Umbilical cord (tissue), 2 donors: ENCODE measurements around the gene FHOD1. TPM values are rescaled to one million over a fixed set of nuclear protein-coding genes. Genes with fewer than 3 reads are reported as not detected.

Experiments
- DNase-seq: peaks from one replicate; pipeline ENCODE4 v3.0.0-alpha.2; 2015; ENCODE audit warnings: low spot score
- total RNA-seq: library from RNA; depleted of rRNA; stranded (reverse); fragments of >200 nt; gene quantifications from one replicate; pipeline ENCODE4 v1.2.3, GENCODE V29; 2014; ENCODE audit warnings: low replicate concordance; ENCODE audit not compliant: insufficient read depth

Gene FHOD1
- total RNA-seq, 1 donor from 2014 or later = 2.6 TPM

DNA sequence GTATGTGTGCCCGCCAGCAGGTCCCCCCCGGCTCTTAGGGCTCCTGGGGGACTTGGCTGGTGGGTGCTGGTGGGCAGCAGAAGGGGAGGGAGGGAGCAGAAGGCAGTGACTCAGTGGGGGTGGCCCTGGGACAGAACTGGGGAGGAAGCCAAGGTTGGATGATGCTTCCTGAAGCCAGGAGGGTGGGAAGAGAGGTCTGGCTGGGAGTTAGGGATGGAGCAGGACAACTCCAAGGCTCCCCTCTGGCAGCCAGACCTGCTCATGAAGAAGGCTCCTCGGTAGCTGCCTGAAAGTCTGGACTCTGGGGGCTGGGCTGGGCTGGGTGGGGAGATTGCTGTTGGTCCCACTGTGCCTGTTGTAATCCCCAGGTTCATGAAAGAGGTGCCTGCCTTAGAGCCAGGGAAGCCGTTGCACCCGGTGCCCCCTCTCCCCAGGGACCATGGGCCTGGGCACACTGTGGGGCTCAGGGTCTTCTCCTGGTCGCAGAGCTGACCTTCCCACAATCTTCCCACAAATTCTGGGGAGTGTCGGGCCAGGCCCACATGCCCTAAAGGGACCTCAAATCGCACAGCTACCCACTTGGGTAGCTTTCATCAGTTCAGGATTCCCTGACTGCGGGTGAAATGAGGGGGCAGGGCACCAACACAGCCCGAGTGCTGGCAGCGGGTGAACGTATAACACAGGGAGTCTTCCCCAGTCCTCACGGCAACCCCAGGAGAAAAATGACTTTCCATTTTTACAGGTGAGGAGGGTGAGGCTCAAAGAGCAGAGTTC, 30.9 kb upstream of the FHOD1 start:
- DNase-seq = peak; percentile 84

DNA sequence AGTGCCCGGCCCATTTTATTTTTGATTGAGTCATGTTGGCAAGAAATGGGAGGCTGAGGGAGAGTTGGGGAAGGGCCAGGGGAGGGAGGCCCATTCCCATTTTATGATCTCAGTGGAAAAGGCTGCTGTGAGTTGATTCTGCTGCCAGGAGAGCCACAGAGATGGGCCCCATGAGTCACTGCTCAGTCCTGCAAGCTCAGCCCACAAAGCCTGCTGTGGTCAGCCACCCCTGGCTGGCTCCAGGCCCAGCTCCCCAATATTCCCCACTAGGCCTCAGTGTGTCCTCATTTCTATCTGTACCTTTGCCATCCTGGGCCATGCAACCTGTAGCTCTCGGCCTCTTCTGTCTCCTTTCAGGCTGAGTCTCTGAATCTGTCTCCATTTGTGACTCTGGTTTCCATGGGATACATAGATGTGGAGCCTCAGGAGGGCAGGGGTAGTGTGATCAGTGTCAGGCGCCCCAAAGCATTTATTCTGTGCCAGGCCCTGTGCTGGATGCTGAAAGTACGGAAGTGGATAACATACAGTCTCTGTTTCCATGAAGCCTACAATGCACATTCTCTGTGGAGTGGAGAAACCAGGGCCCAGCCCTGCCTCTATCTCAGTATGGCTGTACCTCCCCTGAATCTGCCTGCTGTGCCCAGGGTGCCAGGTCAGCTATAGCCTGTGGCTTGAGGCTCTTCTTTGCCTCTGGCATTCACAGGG, 30.2 kb upstream of the FHOD1 start:
- DNase-seq = peak; percentile 96

DNA sequence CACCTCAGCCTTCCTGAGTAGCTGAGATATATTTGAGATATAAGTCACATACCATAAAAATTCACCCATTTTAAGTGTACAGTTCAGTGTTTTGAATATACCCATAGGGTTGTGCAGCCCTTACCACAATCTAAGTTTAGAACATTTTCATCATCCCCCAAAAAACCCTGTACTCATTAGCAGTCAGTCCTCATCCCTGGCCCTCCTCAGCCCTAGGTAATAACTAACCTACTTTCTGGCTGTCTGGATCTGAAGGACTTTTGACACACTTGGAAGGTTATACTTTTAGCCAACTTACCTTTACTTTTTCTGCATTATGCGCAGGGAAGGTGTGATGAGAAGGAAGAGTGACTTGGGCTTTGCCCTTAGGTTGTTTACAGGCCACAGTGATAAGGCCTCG, 28.0 kb upstream of the FHOD1 start:
- DNase-seq = no peak

DNA sequence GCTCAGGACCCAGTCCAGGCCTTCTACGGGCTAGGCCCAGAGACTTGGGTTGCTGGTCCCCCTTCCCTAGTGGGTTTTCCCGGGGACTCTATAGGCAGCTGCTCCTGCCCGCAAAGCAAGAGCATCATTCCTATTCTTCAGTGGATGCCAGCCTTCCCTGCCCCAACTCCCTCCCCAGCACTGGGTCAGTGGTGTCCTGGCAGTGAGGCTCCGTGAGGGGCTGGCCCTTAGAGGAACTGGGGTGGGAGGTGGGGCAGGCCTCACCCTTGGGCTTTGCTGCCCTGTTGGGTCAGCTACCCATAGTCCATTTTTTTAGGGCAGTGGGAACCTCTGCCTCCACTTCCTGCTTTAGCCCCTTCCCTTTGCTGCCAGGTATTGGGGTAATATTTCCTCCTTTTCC, 24.2 kb upstream of the FHOD1 start:
- DNase-seq = no peak

DNA sequence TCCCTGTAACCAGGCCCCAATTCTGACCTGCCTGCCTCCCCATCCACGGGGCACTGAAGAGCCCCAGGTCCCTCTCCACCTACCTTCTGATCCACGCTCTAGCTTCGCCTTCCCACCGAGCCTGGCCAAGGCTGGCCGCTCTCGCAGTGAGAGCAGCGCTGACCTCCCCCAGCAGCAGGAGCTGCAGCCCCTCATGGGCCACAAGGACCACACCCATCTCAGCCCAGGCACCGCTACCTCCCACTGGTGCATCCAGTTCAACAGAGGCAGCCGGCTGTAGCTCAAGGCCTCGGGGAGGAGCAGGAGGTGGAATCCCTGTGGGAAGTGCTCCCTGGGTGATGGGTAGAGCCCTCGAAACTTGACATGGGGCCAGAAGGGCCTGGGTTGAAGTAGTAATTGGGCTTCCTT, 23.7 kb upstream of the FHOD1 start:
- DNase-seq = no peak

DNA sequence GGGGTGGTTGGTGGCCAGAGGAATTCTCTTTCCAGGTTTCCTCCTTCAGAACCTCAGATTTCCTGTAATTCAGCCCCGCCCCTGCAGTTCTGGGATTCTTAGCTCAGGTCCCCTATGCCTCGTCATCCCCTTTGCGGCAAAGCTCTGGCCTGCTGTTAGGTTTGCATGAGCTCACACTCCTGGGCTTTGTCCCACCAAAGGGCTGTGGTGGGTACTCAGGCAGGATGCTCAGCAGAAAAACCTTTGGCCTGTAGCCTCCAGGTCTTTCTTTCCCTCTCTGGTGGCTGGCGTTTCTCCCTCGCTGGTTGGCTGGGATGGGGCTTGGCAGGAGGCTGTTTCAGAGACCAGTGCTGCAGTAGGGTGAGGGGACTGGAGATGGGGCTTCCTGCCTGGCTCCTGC, 22.5 kb upstream of the FHOD1 start:
- peak; percentile 59 for DNase-seq

DNA sequence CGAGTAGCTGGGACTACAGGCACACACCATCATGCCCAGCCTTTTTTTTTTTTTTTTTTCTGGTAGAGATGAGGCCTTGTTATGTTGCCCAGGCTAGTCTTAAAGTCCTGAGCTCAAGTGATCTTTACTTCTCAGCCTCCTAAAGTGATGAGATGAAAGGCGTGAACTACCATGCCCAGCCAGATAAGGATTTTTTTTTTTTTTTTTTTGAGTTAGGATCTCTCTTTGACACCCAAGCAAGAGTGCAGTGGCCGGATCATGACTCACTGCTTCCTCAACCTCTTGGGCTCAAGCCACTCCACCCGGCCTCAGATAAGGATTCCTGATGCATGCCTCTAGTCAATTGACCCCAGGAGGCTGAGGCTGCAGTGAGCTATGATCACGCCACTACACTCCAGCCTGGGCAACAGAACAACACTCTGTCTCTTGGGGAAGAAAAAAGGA, 20.9 kb upstream of the FHOD1 start:
- DNase-seq = peak; percentile 92

DNA sequence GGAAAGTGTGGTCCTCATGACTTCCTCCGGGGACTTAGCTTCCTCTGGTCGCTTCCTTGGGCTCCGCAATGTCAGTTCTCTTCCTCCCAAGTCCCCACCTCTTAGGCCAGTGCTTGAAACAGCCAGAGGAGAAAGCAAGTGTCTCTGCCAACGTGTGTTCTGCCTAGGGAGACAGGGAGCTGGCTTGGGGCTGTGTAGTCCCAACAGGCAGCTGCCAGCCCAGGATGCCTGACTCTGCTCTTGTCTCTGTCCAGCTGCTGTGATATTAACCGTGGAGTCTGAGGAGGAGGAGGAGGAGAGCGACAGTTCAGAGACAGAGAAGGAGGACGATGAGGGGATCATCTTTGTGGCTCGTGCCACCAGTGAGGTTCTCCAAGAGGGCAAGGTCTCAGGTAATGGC, 18.6 kb upstream of the FHOD1 start:
- DNase-seq = no peak

DNA sequence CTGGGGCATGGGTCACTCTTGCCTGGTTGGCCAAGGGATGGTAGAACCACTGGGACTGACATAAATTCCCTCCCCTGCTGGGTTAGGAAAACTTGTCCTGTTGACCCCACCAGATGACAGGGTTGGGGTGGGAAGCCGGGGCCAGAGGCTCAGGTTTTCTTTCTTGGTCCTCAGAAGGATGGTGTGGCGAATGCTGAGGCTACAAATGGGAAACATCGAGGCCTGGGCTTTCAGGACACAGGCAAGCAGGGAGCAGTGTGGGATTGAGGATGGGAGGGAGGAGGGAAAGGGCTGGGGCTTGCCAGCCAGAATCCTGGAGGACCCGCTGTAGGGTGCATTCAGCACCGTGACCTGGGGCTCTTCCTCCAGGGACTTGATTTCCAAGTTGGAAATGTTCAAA, 17.6 kb upstream of the FHOD1 start:
- no peak for DNase-seq

DNA sequence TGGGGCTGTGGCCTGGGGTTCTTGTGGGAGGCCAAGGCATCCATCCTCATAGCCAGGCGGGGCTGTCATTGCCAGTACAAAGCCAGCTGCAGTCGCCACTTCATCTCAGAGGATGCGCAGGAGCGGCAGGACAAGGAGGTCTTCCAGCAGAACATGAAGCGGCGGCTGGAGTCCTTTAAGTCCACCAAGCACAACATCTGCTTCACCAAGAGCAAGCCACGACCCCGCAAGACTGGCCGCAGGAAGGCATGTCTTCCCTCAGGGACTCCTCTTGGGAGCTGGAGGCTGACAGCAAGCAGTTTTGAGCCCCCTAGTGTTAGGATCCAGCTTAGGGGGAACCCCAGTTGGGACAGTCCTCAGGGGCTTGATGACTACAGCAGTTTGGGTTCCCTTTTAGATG, 17.0 kb upstream of the FHOD1 start:
- DNase-seq = no peak

DNA sequence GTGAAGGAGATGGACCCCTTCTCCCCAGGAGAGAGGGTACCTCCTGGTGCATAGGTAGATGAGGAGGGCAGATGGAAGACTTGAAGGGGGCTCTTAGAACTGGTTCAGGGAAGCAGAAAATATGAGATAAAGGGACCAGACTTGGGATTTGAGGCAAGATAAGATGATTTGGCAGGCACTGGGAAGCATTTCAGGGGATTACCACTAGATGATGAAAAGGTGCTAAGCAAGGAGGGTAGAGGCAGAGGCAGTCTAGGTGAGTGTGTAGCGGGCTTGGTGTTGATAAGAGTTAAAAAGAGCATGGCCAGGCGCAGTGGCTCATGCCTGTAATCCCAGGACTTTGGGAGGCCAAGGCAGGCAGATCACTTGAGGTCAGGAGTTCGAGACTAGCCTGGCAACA, 15.9 kb upstream of the FHOD1 start:
- no peak for DNase-seq

DNA sequence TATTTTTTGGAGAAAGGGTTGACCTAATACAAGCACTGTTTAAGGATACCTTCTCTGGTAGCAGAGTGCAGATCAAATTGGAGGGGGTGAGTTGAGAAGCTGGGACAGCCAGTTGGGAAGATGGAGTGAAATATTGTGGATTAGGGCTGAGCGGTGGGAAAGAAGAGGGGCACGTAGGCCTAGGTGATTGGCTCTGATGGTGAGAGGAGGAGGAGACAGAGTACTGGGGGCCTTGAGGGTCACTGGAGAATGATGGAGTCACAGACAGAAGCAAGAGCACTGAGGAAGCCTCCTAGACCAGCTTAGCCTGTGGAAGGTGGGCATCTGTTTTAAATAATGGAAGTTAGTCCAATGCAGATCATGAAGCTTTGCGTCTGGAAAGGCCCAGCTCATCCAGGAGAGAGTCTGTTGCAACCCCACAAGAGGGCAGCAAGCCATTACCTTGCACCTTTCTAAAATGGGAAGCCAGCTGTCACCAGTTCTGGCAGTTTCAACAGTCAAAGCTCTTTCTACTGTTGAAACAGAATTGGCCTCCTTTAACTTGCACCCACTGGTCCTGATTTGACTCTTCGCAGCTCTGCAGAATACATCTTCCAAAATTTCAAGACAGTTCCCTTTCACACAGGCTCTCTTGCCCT, 13.3 kb upstream of the FHOD1 start:
- peak; percentile 58 for DNase-seq

DNA sequence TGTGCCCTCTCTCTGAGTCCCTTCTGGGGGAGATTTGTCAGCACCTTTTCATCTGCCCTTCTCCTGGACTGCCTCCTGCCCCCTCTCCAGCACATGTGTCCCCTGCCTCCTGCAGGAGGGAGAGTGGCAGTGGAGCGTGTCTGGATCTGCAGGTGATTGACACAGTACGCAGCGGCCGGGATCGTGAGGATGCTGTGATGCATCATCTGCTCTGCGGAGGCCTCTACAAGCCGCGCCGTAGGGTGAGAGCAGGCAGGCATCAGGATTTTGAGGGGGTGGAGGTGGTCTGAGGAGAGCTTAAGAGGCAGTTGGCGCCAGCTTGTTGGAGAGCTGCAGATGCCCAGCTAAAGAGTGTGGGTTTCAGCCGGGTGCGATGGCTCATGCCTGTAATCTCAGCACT, 12.4 kb upstream of the FHOD1 start:
- DNase-seq = no peak

DNA sequence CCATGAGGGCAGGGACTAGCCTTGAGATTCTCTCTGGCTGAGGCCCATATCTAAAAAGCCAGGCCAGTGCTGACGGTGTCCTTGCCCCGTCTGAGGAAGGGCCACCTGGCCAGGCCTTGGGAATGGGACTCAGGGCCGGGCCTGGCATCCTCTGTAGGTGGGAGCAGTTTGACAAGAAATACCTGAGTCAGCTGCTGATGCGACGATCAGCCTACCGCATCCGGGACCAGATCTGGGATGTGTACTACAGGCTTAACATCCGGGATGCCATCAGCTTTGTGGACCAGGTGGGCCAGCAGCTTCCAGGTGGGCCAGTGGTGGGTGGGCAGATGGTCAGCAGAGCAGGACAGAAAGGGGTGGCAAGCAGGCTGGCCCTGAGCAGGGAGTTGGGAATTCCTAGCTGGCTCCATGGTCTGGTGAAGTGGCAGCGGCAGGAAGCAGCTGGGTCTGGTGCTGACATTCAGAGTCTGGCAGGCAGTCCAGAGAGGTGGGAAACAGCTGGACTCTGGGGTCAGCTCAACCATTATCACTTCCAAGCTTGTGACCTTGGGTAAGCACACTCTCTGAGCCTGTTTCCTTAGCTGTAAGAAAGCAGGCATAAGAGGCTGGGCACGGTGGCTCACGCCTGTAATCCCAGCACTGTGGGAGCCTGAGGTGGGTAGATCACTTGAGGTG, 11.0 kb upstream of the FHOD1 start:
- no peak for DNase-seq

DNA sequence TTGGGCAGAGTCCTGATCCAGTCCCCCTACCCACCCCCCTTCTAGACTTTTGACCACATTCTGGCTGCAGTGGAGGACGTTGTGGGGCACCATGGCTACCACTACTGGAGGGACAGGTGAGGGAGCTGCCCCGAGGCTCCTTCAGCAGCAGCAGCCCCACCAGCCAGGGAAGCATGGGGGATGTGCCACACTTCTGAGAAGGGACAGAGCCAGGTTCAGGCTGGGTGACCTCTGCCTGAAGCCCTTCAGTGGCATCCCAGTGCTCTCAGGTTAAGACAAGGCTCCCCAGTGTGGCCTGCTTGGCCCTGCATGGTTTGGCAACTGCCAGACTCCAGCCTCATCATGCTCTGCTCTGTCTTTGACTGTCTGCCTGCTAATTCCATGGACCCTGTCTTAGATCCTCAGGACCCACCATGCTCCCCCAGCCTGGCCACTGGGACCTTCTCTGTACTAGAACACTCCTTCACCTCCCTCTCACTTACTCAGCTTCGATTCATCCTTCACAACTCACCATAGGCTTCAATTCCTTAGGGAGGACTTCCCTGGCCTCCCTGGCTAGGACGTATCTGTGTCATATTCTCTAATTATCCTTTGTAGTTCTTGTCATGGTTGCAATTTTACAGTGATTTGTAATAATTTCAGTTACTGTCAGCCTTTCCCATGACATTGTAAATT, 10.3 kb upstream of the FHOD1 start:
- no peak for DNase-seq

DNA sequence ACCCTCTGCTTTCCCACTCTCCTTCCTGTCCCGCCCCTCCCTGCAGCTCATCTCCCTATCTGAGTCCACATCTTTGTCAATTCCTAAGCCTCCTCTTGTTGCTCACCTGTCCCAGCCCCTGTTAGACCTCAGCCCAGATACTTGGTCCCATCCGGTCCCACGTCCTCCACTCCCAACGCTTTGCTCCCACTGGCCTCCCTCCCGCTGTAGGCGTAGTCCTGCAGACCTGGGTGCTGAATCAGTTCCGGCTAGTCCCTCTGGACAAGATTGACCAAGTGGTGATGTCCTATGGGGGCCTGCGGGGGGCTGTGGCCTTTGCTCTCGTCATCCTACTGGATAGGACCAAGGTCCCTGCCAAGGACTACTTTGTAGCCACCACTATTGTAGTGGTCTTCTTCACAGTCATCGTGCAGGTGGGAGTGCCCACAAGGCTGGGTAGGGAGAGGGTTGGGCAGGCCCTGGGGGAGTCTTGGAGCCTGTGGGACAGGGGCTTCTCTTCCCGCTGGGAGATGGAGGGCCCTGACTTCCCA, 9.5 kb upstream of the FHOD1 start:
- DNase-seq = no peak

DNA sequence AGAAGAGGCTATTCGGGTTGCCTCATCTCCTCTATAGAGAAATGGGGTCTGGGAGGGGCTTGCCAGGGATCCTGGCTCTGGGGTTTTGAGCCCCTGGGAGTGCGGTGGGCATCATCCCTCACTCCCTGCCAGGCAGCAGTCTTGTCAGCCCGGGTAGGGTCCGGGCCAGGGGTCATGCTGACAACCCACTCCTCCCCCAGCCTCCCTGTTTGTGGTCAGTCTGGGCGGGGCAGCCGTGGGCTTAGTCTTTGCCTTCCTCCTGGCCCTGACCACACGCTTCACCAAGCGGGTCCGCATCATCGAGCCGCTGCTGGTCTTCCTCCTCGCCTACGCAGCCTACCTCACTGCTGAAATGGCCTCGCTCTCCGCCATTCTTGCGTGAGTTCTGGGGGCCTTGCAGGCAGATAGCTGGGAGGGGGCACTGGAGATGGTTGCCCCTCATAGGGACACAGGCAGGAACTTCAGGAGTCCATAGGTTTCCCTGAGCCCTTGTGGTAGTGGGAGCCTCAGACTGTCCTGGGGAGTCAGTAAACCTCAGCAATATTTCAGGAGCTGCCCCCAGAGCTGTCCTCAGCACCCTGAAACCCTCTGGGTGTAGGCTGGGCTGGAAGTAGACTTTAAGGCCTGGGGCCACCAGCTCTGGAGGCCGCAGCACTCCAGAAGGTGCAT, 8.4 kb upstream of the FHOD1 start:
- DNase-seq = no peak

DNA sequence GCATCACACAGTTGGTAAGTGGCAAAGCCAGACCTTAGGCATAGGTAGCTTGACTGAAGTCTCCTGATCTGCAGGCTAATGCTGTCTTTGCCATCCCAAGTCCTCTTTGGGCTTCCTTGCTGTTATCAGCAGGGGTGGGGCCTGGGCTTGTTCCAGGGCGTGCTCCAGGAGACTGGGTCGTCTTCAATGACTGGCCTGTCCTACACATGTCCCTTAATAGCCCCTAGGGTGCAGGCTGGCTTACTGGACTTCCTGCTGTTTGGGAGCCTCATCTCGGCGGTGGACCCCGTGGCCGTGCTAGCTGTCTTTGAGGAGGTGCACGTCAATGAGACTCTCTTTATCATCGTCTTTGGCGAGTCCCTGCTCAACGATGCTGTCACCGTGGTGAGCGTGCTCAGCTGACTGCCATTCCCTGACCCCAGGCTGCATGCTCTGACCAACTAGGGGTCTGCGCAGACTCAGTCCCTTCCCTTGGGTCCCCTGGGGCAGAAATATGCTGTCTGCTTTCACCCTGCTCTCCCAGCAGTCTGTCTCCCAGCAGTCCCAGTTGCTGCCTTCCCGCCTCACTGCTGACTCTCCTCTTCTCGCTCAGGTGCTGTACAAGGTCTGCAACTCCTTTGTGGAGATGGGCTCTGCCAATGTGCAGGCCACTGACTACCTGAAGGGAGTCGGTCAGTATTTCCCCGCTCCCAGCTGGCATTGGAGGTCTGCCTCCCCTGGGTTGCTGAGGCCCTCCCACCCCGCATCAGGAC, 7.7 kb upstream of the FHOD1 start:
- DNase-seq = no peak

DNA sequence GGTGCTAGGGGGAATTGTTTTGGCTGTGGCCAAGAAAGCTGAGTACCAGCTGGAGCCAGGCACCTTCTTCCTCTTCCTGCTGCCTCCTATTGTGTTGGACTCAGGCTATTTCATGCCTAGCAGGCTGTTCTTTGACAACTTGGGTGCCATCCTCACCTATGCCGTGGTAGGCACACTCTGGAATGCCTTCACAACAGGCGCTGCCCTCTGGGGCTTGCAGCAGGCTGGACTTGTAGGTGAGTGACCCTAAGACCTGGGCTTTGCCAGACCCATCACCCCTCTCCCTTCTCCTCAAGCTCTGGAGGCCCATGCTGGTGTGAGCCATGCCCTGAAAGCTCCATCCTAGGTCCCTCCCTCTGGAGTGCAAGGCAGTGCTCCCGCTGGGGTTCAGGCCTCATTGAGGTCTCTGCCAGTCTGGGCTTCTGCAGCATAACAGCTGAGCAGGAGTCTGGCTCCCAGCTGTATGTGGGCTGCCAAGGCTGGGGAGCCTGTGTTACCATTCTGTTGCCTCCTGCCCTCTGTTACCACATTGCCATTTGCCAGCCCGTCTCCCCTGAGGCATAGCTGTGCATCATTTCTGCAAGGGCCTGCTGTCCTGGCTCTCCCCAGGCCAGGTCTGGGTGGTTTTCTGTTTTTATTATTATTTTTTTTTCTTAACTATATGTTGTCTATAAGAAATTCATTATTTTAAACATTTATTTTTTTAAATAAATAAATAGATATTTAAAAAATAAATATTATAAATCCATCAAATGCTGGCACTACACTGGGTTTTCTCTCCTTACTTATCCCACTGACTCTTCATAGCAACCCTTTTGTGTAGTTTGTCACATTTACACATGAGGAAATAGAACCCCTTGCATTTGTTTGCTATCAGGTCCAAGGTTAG, 5.6 kb upstream of the FHOD1 start:
- DNase-seq = no peak
